GM23338 (cell line): ENCODE measurements around the gene KRTAP5-3. TPM values are rescaled to one million over a fixed set of nuclear protein-coding genes. Genes with fewer than 3 reads are reported as not detected.
"Not testable (repeated sequence)": the region's sequence is repeated elsewhere in the genome, so short reads cannot be mapped to it uniquely, and the experiment has no call there.

ENCODE experiments used
- ATAC-seq: fragments of 200-7000 bp; cut with Tn5 transposase; 3 replicates; pipeline ENCODE4 v1.9.1; 2020
- DNase-seq: peaks from one replicate; pipeline ENCODE4 v3.0.0-alpha.2; 2015; ENCODE audit warnings: low spot score
- H2AFZ ChIP-seq: fragments of 200-600 bp; sonication (generic); 2 replicates; pipeline ENCODE4 v1.8.0; 2016; ENCODE audit warnings: antibody characterized with exemption, mild to moderate bottlenecking, moderate library complexity
- H3F3A ChIP-seq: fragments of 200-600 bp; sonication (generic); replicated peaks from 2 replicates; pipeline ENCODE4 v1.8.0; 2017; ENCODE audit warnings: antibody characterized with exemption, mixed run types, low read depth
- H3K27ac ChIP-seq: fragments of 200-600 bp; sonication (generic); 2 replicates; pipeline ENCODE4 v1.6.1; 2016; ENCODE audit warnings: low read depth
- H3K27me3 ChIP-seq: fragments of 200-600 bp; sonication (generic); 2 replicates; pipeline ENCODE4 v1.8.0; 2016; ENCODE audit warnings: mild to moderate bottlenecking, mixed run types, moderate library complexity; ENCODE audit not compliant: insufficient read depth
- H3K36me3 ChIP-seq: fragments of 200-600 bp; sonication (generic); 2 replicates; pipeline ENCODE4 v1.8.0; 2016; ENCODE audit warnings: mild to moderate bottlenecking; ENCODE audit not compliant: insufficient read depth
- H3K4me1 ChIP-seq: fragments of 200-600 bp; sonication (generic); 2 replicates; pipeline ENCODE4 v1.8.0; 2016; ENCODE audit warnings: mild to moderate bottlenecking, moderate library complexity; ENCODE audit not compliant: insufficient read depth
- H3K4me2 ChIP-seq: fragments of 200-600 bp; sonication (generic); 2 replicates; pipeline ENCODE4 v1.7.1; 2017; ENCODE audit warnings: mixed run types
- H3K4me3 ChIP-seq: fragments of 200-600 bp; sonication (generic); 2 replicates; pipeline ENCODE4 v1.6.1; 2016; ENCODE audit warnings: mixed run types
- H3K79me2 ChIP-seq: fragments of 200-600 bp; sonication (generic); replicated peaks from 2 replicates; pipeline ENCODE4 v1.8.0; 2017; ENCODE audit warnings: mild to moderate bottlenecking; ENCODE audit not compliant: insufficient read depth
- H3K9me2 ChIP-seq: fragments of 200-600 bp; sonication (generic); 2 replicates; pipeline ENCODE4 v1.8.0; 2017; ENCODE audit not compliant: insufficient read depth
- H4K20me1 ChIP-seq: fragments of 200-600 bp; sonication (generic); replicated peaks from 2 replicates; pipeline ENCODE4 v1.8.0; 2017; ENCODE audit warnings: mild to moderate bottlenecking; ENCODE audit not compliant: insufficient read depth
- H3K27ac Mint-ChIP-seq: 2 replicates; pipeline ENCODE4 v1.8.0; 2020; ENCODE audit warnings: inconsistent platforms, mild to moderate bottlenecking, moderate library complexity, mixed read lengths
- H3K27me3 Mint-ChIP-seq: 3 replicates; pipeline ENCODE4 v1.8.0; 2022; ENCODE audit warnings: low read depth, mild to moderate bottlenecking, moderate library complexity, mixed read lengths, inconsistent platforms; ENCODE audit not compliant: insufficient read depth, poor library complexity
- H3K36me3 Mint-ChIP-seq: 3 replicates; pipeline ENCODE4 v1.8.0; 2021; ENCODE audit warnings: low read depth, mild to moderate bottlenecking, inconsistent platforms, moderate library complexity, mixed read lengths
- H3K4me1 Mint-ChIP-seq: 3 replicates; pipeline ENCODE4 v1.8.0; 2020; ENCODE audit warnings: mild to moderate bottlenecking, inconsistent platforms, mixed read lengths
- H3K4me3 Mint-ChIP-seq: 3 replicates; pipeline ENCODE4 v1.8.0; 2021; ENCODE audit warnings: moderate library complexity, mild to moderate bottlenecking, inconsistent platforms, mixed read lengths
- H3K9me3 Mint-ChIP-seq: 3 replicates; pipeline ENCODE4 v1.8.0; 2020; ENCODE audit warnings: moderate library complexity, mild to moderate bottlenecking, inconsistent platforms, mixed read lengths
- POLR2AphosphoS5 ChIP-seq: IDR thresholded peaks from 2 replicates; pipeline ENCODE4 v1.6.1; 2016; ENCODE audit warnings: antibody characterized with exemption, low read depth
- ZNF331 ChIP-seq: fragments of 250-450 bp; sonication (Bioruptor Pico); IDR thresholded peaks from 2 replicates; pipeline ENCODE4 v1.5.0; 2020; ENCODE audit warnings: low read depth, mild to moderate bottlenecking, moderate library complexity
- polyA plus RNA-seq: library from polyadenylated mRNA; unstranded; fragments of >200 nt; fragmentation: Nextera tagmentation; extraction: Ambion mirVana; gene quantifications from 2 replicates; pipeline ENCODE4 v1.2.1, GENCODE V29; 2016
- total RNA-seq: library from RNA; depleted of rRNA; stranded (reverse); fragments of >200 nt; shearing (Covaris generic); gene quantifications from 2 replicates; pipeline ENCODE4 v1.2.3, GENCODE V29; 2014
- TF ChIP-seq, protein P1 (sequence below): fragments of 250-450 bp; sonication (Bioruptor Pico); IDR thresholded peaks from 2 replicates; pipeline ENCODE4 v1.5.0; 2020; ENCODE audit warnings: mild to moderate bottlenecking, moderate library complexity

The KRTAP5-3 gene
- total and polyA plus RNA-seq, 2 experiments from 2014 or later, result not detected

GRCh38 chr11:1607901-1608300, 362 bp downstream of the KRTAP5-3 start:
- not testable (repeated sequence) for H3K36me3 ChIP-seq, H4K20me1 ChIP-seq, H2AFZ ChIP-seq, DNase-seq, H3K36me3 Mint-ChIP-seq, H3K79me2 ChIP-seq, H3K27ac ChIP-seq, H3K4me3 ChIP-seq, H3K4me3 Mint-ChIP-seq, H3K4me1 ChIP-seq, H3K4me2 ChIP-seq, H3K27me3 ChIP-seq, H3K9me2 ChIP-seq, H3F3A ChIP-seq, H3K27ac Mint-ChIP-seq, ATAC-seq
- peaks cover 11% of the 10 kb centered on the region for H3K4me1 Mint-ChIP-seq
- peaks cover 14% of the 10 kb centered on the region for H3K9me3 Mint-ChIP-seq
- H3K27me3 Mint-ChIP-seq, result peaks cover 13% of the 10 kb centered on the region

- peaks cover 13% of the 10 kb centered on the region for H3K27me3 Mint-ChIP-seq
- not testable (repeated sequence) for H3K9me2 ChIP-seq, H3K4me2 ChIP-seq, H3K79me2 ChIP-seq, H3K4me3 Mint-ChIP-seq, H3K27me3 ChIP-seq, H2AFZ ChIP-seq, H3K27ac ChIP-seq, H3K36me3 Mint-ChIP-seq, H3K4me1 ChIP-seq, H3F3A ChIP-seq, H3K27ac Mint-ChIP-seq, H3K4me3 ChIP-seq, H4K20me1 ChIP-seq, H3K36me3 ChIP-seq
- peak; percentile 35 for DNase-seq
- peaks cover 11% of the 10 kb centered on the region for H3K4me1 Mint-ChIP-seq
- H3K9me3 Mint-ChIP-seq, result peaks cover 17% of the 10 kb centered on the region
- ATAC-seq, result peak; percentile 93
These were observed 962 bp downstream of the KRTAP5-3 start for GRCh38 chr11:1607156-1607845.

GRCh38 chr11:1605923-1606322, 2.3 kb downstream of the KRTAP5-3 start:
- H3K4me3 Mint-ChIP-seq, DNase-seq, H3K27ac Mint-ChIP-seq, H4K20me1 ChIP-seq, ATAC-seq, H3K27ac ChIP-seq, H3K9me2 ChIP-seq, H3K27me3 ChIP-seq, H2AFZ ChIP-seq, H3K79me2 ChIP-seq, H3F3A ChIP-seq, H3K4me1 ChIP-seq, H3K4me3 ChIP-seq, H3K4me2 ChIP-seq, H3K36me3 ChIP-seq: not testable (repeated sequence)
- H3K36me3 Mint-ChIP-seq, result peaks cover 13% of the 10 kb centered on the region; the same call in 2 of the 3 replicates
- peaks cover 26% of the 10 kb centered on the region for H3K9me3 Mint-ChIP-seq
- peaks cover 11% of the 10 kb centered on the region for H3K4me1 Mint-ChIP-seq
- peaks cover 13% of the 10 kb centered on the region for H3K27me3 Mint-ChIP-seq

DNA sequence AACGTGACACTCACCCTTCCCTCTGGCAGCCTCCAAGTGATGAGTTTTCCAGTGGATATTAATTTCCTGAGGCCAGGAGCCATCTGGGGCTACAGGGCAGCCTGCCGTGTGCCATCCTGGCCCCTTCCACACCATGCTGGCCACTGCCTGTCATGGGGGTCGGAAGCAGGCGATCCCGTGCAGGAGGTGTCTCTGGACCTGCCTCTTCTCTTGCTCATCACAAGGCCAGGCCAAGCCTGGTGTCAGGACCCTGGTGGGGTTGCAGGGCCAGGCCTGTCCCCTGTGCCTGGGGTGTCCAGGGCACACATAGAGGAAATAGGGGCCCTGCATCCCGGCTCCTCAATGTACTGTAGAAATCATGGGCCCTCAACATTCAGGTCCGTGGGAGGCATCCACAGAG, 3.6 kb downstream of the KRTAP5-3 start:
- Mint-ChIP-seq H3K27ac (no peak overlapping the region), H3K9me3 (peaks cover 20% of the 10 kb centered on the region), H3K4me3 (no peak overlapping the region), H3K27me3 (peaks cover 9% of the 10 kb centered on the region), H3K36me3 (peaks cover 5% of the 10 kb centered on the region; the same call in 1 of the 3 replicates), H3K4me1 (peaks cover 15% of the 10 kb centered on the region)
- Histone ChIP-seq H3K36me3 (no peaks in the 10 kb centered on the region), H2AFZ (no peak overlapping the region), H3K9me2 (no peaks in the 10 kb centered on the region), H4K20me1 (no peaks in the 10 kb centered on the region), H3K27me3 (no peaks in the 10 kb centered on the region), H3K4me1 (no peaks in the 10 kb centered on the region), H3K79me2 (no peaks in the 10 kb centered on the region), H3K4me2 (no peak overlapping the region), H3K4me3 (no peak overlapping the region), H3K27ac (no peak overlapping the region), H3F3A (no peaks in the 10 kb centered on the region)
- DNase-seq (no peak), ATAC-seq (no peak)
- TF ChIP-seq ZNF331 (CRISPR knock-in tag), result no peak
- TF ChIP-seq, protein P1, sequence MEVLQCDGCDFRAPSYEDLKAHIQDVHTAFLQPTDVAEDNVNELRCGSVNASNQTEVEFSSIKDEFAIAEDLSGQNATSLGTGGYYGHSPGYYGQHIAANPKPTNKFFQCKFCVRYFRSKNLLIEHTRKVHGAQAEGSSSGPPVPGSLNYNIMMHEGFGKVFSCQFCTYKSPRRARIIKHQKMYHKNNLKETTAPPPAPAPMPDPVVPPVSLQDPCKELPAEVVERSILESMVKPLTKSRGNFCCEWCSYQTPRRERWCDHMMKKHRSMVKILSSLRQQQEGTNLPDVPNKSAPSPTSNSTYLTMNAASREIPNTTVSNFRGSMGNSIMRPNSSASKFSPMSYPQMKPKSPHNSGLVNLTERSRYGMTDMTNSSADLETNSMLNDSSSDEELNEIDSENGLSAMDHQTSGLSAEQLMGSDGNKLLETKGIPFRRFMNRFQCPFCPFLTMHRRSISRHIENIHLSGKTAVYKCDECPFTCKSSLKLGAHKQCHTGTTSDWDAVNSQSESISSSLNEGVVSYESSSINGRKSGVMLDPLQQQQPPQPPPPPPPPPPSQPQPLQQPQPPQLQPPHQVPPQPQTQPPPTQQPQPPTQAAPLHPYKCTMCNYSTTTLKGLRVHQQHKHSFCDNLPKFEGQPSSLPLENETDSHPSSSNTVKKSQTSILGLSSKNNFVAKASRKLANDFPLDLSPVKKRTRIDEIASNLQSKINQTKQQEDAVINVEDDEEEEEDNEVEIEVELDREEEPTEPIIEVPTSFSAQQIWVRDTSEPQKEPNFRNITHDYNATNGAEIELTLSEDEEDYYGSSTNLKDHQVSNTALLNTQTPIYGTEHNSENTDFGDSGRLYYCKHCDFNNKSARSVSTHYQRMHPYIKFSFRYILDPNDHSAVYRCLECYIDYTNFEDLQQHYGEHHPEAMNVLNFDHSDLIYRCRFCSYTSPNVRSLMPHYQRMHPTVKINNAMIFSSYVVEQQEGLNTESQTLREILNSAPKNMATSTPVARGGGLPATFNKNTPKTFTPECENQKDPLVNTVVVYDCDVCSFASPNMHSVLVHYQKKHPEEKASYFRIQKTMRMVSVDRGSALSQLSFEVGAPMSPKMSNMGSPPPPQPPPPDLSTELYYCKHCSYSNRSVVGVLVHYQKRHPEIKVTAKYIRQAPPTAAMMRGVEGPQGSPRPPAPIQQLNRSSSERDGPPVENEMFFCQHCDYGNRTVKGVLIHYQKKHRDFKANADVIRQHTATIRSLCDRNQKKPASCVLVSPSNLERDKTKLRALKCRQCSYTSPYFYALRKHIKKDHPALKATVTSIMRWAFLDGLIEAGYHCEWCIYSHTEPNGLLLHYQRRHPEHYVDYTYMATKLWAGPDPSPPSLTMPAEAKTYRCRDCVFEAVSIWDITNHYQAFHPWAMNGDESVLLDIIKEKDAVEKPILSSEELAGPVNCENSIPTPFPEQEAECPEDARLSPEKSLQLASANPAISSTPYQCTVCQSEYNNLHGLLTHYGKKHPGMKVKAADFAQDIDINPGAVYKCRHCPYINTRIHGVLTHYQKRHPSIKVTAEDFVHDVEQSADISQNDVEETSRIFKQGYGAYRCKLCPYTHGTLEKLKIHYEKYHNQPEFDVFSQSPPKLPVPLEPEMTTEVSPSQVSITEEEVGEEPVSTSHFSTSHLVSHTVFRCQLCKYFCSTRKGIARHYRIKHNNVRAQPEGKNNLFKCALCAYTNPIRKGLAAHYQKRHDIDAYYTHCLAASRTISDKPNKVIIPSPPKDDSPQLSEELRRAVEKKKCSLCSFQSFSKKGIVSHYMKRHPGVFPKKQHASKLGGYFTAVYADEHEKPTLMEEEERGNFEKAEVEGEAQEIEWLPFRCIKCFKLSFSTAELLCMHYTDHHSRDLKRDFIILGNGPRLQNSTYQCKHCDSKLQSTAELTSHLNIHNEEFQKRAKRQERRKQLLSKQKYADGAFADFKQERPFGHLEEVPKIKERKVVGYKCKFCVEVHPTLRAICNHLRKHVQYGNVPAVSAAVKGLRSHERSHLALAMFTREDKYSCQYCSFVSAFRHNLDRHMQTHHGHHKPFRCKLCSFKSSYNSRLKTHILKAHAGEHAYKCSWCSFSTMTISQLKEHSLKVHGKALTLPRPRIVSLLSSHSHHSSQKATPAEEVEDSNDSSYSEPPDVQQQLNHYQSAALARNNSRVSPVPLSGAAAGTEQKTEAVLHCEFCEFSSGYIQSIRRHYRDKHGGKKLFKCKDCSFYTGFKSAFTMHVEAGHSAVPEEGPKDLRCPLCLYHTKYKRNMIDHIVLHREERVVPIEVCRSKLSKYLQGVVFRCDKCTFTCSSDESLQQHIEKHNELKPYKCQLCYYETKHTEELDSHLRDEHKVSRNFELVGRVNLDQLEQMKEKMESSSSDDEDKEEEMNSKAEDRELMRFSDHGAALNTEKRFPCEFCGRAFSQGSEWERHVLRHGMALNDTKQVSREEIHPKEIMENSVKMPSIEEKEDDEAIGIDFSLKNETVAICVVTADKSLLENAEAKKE, result no peak
- no peak for TF ChIP-seq POLR2AphosphoS5
